GF-D8 (cell line): Measurements from ENCODE around the gene NAA40.

Source experiments
- DNase-seq: peaks from one replicate; lab custom pipeline; 2025; lab: John Stamatoyannopoulos, UW

Gene NAA40

DNA sequence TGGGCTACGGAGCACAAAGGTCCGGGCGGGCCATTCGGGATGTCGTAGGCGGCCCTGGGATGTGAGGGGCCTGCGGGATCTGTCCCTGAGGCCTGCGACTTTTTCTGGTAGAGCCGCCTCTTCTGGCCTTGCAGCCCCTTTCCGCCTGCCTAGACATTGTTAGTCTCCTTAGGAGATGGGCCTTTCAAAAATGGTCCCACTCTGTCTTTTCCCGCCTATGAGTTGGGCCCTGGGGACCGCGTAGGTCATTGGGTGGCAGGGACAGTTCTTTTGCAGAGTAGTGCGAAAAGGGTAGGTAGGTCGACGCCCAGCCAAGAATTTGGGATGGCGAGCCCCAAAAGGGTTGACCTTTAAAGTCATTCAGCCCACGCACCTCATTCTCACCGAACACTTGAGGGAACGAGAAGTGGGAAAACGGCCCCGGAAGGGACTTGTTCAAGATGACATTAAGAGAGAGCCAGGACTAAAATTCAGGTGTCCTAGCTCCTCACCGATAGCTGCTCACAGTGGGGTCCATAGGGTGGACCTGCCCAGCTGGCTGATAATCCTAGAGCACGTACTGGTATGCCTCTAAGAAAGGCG is 48.2 kb downstream of the NAA40 start:
- DNase-seq = no peak

DNA sequence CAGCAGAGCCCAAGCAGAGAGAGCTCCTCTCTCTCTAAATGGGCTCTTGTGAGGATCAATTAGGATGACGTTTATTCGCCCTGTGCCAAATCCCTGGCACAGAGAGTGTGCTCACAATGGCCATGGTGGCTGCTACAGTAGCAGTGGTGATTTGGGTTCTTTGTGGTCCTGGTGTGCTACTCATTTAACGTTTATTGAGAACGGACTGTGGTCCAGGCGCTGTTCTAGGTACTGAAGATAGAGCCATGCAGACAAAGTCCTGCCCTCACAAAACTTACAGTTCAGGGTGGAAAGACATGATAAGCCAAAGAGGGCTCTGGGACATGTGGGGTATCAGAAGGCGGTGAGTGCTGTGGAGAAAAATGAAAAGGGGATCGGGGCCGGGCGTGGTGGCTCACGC is 52.8 kb downstream of the NAA40 start:
- no peak for DNase-seq

GRCh38 chr11:63993100-63993499 is 54.3 kb downstream of the NAA40 start:
- DNase-seq = no peak

GRCh38 chr11:63993993-63994392 is 55.2 kb downstream of the NAA40 start:
- DNase-seq = no peak

DNA sequence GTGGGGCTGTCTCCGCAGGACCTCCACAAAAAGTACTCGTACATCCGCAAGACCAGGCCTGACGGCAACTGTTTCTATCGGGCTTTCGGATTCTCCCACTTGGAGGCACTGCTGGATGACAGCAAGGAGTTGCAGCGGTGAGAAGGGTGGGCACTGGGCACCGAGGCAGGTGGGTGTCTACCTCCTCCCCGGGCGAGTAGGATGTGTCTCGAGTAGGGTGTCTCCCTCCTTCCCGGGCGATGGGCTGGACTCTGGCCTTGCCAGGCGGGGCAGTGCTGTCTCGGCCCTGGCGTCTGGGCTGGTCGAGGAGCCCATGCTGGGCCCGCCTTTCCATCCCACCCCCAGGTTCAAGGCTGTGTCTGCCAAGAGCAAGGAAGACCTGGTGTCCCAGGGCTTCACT is 57.7 kb downstream of the NAA40 start:
- no peak for DNase-seq

DNA sequence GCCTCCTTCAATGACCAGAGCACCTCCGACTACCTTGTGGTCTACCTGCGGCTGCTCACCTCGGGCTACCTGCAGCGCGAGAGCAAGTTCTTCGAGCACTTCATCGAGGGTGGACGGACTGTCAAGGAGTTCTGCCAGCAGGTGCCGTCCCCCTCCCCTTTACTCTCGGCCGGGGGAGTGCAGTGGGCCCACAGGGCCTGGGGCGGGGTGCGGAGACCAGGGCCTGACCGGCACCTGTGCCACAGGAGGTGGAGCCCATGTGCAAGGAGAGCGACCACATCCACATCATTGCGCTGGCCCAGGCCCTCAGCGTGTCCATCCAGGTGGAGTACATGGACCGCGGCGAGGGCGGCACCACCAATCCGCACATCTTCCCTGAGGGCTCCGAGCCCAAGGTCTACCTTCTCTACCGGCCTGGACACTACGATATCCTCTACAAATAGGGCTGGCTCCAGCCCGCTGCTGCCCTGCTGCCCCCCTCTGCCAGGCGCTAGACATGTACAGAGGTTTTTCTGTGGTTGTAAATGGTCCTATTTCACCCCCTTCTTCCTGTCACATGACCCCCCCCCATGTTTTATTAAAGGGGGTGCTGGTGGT is 58.4 kb downstream of the NAA40 start:
- DNase-seq = no peak

DNA sequence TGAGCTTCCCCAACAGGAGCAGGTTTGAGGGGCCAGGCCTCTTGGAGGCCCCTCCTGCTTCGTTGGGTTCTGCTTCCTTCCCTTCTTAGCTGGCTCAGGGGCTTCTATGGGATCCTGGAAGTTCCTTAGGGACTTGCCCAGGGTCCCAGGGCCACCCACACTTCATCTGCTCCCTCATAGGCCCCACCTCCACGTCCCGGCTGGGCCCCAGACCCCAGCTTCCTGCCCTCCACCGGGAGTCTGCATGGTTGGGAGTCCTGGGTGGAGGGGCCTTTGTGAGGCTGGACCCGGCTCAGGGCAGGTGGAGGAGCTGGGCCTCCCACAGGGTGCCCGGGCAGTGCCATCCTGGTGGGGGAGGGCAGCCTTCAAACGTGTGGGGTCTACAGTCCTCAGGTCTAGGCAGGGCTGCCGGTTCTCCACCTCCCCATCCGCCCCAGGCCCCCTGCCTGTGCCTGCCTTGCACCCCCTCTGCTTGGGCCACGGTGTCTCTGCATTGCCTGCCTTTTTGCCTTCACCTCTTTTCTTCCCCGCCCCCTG is 59.1 kb downstream of the NAA40 start:
- no peak for DNase-seq

DNA sequence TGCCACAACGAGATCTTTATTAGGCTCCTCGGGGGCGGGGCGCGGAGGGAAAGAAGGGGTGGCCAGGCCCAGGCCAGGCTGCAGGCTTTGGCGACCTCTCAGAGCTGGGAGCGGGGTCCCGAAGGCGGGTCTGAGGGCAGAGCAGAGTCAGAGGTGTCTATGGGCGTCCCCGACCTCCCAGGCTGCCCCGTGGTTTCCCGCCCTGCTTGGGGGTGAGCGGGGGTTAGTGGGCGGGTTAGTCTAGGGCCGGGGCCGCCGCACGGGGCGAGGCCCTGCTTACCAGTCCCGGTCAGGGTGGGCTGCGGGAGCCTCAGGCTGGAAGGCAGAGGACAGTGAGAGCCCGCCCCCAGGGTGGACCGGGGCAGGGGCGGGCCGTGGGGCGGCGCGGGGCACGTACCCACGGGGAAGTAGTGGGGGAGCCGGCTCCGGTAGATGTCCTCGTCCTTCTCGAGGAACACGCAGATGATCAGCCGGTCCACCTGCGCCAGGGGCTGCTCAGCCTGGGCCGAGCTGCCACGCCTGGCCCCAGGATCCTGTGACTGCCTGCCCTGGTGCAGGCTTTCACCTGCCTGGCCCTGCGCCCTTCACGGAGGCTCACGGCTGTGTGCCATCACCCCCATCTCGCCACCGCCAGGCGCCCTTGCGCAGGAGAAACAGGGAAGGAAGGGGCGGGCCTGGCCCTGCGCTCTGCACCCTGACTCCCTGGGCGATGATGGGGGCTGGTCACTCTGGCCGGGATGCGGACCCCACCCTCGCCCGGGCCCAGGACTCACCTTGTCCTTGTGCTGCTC is 60.0 kb downstream of the NAA40 start:
- no peak for DNase-seq

- no peak for DNase-seq
These were observed 60.7 kb downstream of the NAA40 start for GRCh38 chr11:63999349-64000025.

- no peak for DNase-seq
These were observed 61.4 kb downstream of the NAA40 start for GRCh38 chr11:64000026-64000739.

GRCh38 chr11:64000740-64001483 is 62.1 kb downstream of the NAA40 start:
- no peak for DNase-seq

GRCh38 chr11:64001484-64002420 is 63.0 kb downstream of the NAA40 start:
- peak; percentile 71 for DNase-seq

GRCh38 chr11:64003807-64004589 is 65.2 kb downstream of the NAA40 start:
- no peak for DNase-seq

- no peak for DNase-seq
These were observed 65.8 kb downstream of the NAA40 start for GRCh38 chr11:64004590-64004984.

- no peak for DNase-seq
These were observed 66.9 kb downstream of the NAA40 start for GRCh38 chr11:64005691-64006090.

DNA sequence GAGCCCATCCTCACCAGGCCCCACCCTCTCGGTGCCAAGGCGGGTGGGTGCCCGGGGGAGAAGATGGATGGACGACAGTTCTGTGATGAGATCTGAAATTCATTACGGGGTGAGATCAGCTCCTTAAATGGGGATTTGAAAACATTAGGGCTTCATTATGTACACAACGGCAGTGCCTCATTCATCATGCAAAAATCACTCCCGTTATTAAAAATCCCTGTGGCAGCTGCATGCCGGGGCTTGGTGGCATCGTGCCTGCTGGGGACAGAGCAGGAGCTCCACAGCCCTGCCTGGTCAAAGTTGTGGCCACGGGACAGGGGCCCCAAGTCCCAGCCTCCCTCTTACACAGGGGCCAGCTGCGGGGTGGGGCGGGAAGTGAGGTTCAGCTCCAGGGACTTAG is 67.6 kb downstream of the NAA40 start:
- DNase-seq = no peak
